ENCODE measurements around the gene ACOT9.

GRCh38 chrX:23749129-23749528, 6.1 kb upstream of the ACOT9 start:
- TF ChIP-seq CTCF (IDR thresholded peaks at IDR 0.05) (no peak), EZH2 (IDR thresholded peaks at IDR 0.05) (no peak)
